ENCODE data around the gene EIF4G3.

DNA sequence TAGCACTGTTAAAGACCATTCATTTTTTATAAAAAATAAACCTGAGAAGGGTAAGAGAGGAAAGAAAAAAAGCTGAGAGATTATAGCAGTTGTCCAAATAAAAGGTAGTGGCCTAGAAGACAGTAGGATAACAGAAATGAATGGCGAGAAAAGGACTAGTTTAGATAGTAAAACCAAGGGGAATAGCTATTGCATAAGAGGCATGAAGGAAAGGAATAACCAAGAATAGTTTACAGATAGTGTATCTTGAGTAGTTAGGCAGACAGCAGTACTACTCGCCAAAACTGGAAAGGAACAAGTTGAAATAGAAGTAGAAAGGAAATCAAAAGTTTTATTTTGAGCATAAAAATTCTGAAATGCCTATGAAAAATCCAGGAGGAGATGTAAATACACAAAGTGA is 70.5 kb downstream of the EIF4G3 start:
- TF ChIP-seq TAF1 (IDR thresholded peaks at IDR 0.05; ENCODE audit: borderline replicate concordance, low read depth, low read length), result no peak
- TF ChIP-seq POLR2AphosphoS5 (IDR thresholded peaks at IDR 0.05; ENCODE audit: low read depth, low read length), result no peak
